ENCODE measurements around the gene SLC25A3.

Gene SLC25A3

GRCh38 chr12:98644712-98645571, 51.5 kb downstream of the SLC25A3 start, which contains the start of the genes APAF1 and IKBIP:
TSS of gene APAF1 (plus strand) at chr12:98645290. CDS start at chr12:98648360, 3,070 bp downstream.
TSS of gene IKBIP (minus strand) at chr12:98644788. CDS start at chr12:98644701, 87 bp downstream.
- POLR2A ChIA-PET = interaction anchor here (0.8 to 2.5 kb wide), 11 partner anchors 8 to 205 kb away, joined by 3 to 27 read pairs (median 4); partner anchors contain the start of gene SLC25A3
- peak within 1 kb of the TSS; percentile 88 for H3K27ac ChIP-seq (ENCODE audit: extremely low read depth, low read depth, low read length)
- TF ChIP-seq ZNF391 (tag by site-specific recombination; IDR thresholded peaks at IDR 0.05; ENCODE audit: borderline replicate concordance, low read depth) (peak; percentile 77; the same call in 1 of the 2 replicates), ZXDB (tag by site-specific recombination; IDR thresholded peaks at IDR 0.05) (peak; percentile 17), HOXC10 (CRISPR knock-in tag; IDR thresholded peaks at IDR 0.05) (no peak), ZNF707 (tag by site-specific recombination; IDR thresholded peaks at IDR 0.05) (no peak), ZNF184 (tag by site-specific recombination; IDR thresholded peaks at IDR 0.05) (no peak), SP3 (tag by site-specific recombination; IDR thresholded peaks at IDR 0.05) (peak; percentile 78), ZNF239 (tag by site-specific recombination; IDR thresholded peaks at IDR 0.05) (no peak), GLI2 (tag by site-specific recombination; IDR thresholded peaks at IDR 0.05; ENCODE audit: borderline replicate concordance, low read depth) (no peak), WT1 (tag by site-specific recombination; IDR thresholded peaks at IDR 0.05) (peak; percentile 35; the same call in 1 of the 2 replicates), ZNF555 (tag by site-specific recombination; conservative IDR thresholded peaks at IDR 0.05) (no peak), ZNF18 (tag by site-specific recombination; IDR thresholded peaks at IDR 0.05) (no peak), ZNF768 (tag by site-specific recombination; IDR thresholded peaks at IDR 0.05) (no peak), ZNF132 (tag by site-specific recombination; IDR thresholded peaks at IDR 0.05; ENCODE audit: borderline replicate concordance) (no peak), ZNF394 (tag by site-specific recombination; IDR thresholded peaks at IDR 0.05; ENCODE audit: borderline replicate concordance) (peak; percentile 63; the same call in 1 of the 2 replicates), ZNF426 (tag by site-specific recombination; IDR thresholded peaks at IDR 0.05) (no peak), ZNF561 (tag by site-specific recombination; IDR thresholded peaks at IDR 0.05; ENCODE audit: borderline replicate concordance) (peak; percentile 38; the same call in 1 of the 2 replicates), ZNF311 (tag by site-specific recombination; IDR thresholded peaks at IDR 0.05; ENCODE audit: borderline replicate concordance) (no peak), ZNF133 (tag by site-specific recombination; IDR thresholded peaks at IDR 0.05) (no peak), EGR2 (tag by site-specific recombination; IDR thresholded peaks at IDR 0.05; ENCODE audit: low read depth) (peak; percentile 82), ZNF404 (tag by site-specific recombination; IDR thresholded peaks at IDR 0.05) (no peak), GLIS1 (tag by site-specific recombination; IDR thresholded peaks at IDR 0.05) (peak; percentile 75), ZNF398 (tag by site-specific recombination; IDR thresholded peaks at IDR 0.05) (peak; percentile 50), SP2 (tag by site-specific recombination; IDR thresholded peaks at IDR 0.05) (peak; percentile 49), ZNF335 (tag by site-specific recombination; conservative IDR thresholded peaks at IDR 0.05) (peak; percentile 75), ZNF585B (tag by site-specific recombination; IDR thresholded peaks at IDR 0.05) (no peak)
- TF ChIP-seq, protein P1, sequence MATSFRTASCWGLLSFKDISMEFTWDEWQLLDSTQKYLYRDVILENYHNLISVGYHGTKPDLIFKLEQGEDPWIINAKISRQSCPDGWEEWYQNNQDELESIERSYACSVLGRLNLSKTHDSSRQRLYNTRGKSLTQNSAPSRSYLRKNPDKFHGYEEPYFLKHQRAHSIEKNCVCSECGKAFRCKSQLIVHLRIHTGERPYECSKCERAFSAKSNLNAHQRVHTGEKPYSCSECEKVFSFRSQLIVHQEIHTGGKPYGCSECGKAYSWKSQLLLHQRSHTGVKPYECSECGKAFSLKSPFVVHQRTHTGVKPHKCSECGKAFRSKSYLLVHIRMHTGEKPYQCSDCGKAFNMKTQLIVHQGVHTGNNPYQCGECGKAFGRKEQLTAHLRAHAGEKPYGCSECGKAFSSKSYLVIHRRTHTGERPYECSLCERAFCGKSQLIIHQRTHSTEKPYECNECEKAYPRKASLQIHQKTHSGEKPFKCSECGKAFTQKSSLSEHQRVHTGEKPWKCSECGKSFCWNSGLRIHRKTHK (tag by site-specific recombination; IDR thresholded peaks at IDR 0.05) = no peak
- TF ChIP-seq, protein P2, sequence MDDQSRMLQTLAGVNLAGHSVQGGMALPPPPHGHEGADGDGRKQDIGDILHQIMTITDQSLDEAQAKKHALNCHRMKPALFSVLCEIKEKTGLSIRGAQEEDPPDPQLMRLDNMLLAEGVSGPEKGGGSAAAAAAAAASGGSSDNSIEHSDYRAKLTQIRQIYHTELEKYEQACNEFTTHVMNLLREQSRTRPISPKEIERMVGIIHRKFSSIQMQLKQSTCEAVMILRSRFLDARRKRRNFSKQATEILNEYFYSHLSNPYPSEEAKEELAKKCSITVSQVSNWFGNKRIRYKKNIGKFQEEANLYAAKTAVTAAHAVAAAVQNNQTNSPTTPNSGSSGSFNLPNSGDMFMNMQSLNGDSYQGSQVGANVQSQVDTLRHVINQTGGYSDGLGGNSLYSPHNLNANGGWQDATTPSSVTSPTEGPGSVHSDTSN (CRISPR knock-in tag; IDR thresholded peaks at IDR 0.05) = no peak
- TF ChIP-seq, protein P3, sequence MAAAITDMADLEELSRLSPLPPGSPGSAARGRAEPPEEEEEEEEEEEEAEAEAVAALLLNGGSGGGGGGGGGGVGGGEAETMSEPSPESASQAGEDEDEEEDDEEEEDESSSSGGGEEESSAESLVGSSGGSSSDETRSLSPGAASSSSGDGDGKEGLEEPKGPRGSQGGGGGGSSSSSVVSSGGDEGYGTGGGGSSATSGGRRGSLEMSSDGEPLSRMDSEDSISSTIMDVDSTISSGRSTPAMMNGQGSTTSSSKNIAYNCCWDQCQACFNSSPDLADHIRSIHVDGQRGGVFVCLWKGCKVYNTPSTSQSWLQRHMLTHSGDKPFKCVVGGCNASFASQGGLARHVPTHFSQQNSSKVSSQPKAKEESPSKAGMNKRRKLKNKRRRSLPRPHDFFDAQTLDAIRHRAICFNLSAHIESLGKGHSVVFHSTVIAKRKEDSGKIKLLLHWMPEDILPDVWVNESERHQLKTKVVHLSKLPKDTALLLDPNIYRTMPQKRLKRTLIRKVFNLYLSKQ (tag by site-specific recombination; IDR thresholded peaks at IDR 0.05; ENCODE audit: borderline replicate concordance) = no peak

More at GRCh38 chr12:98644712-98645571, 51.5 kb downstream of the SLC25A3 start, which contains the start of the genes APAF1 and IKBIP:
- Histone ChIP-seq H3K4me3 (ENCODE audit: low read depth, low read length) (peak within 1 kb of the TSS; percentile 96), H3K36me3 (ENCODE audit: control insufficient read depth in 2 of 2, insufficient read depth in 1 of 2, low read length in 2 of 2) (peaks cover 17 to 22% of the 10 kb centered on the region in 2 experiments), H3K9me3 (ENCODE audit: control insufficient read depth, insufficient read depth, low read depth, low read length) (no peaks in the 10 kb centered on the region), H3K4me1 (ENCODE audit: control insufficient read depth, insufficient read depth, low read length) (no peaks in the 10 kb centered on the region)
- CTCF ChIA-PET = interaction anchor here (0.7 to 1.6 kb wide), 2 partner anchors 16 to 354 kb away, joined by 3 to 4 read pairs; no protein-coding TSS in a partner anchor

Measured in HEK293 (cell line).